ENCODE results near the gene OR1N1.

DNA sequence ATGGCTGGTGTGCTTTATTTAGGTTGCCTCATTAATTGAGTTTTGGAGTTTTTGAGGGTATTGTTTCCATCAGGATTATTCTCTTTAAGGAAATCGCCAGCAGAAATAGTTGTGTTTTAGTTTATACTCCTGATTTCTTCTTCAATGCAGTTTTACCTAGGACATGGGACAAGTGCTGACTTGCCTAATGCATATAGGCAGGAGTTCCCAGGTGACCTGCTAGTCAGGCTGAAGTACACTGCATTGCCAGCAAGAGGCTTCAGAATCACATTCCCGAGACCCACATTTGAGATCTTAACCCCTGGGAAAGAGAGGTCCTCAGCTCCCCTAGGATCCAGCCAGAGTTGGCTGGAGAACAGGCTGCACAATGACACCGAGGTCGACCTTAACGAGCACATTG, 24.3 kb upstream of the OR1N1 start:
- TF ChIP-seq CTCF (conservative IDR thresholded peaks at IDR 0.05 in 1 of 2, IDR thresholded peaks at IDR 0.05 in 1 of 2; ENCODE audit: low read depth in 1 of 2, low read length in 2 of 2) = no peak
- no peak for TF ChIP-seq EZH2 (IDR thresholded peaks at IDR 0.05; ENCODE audit: low read length, missing control alignments)

All from fibroblast of lung (primary cell).